OCI-LY1 (cell line): Measurements from ENCODE around the gene NCAPG.
"Not testable (repeated sequence)": the region's sequence is repeated elsewhere in the genome, so short reads cannot be mapped to it uniquely, and the experiment has no call there.

Experiments
- H2AFZ ChIP-seq: fragments of 200-600 bp; sonication (generic), shearing (Covaris generic); 2 replicates; pipeline ENCODE4 v1.6.0; 2014; ENCODE audit warnings: antibody characterized with exemption, mild to moderate bottlenecking, low read length
- H3F3A ChIP-seq: fragments of 200-600 bp; sonication (generic), shearing (Covaris generic); 2 replicates; pipeline ENCODE4 v1.6.0; 2014; ENCODE audit warnings: mild to moderate bottlenecking, antibody characterized with exemption, low read length, moderate library complexity; ENCODE audit not compliant: insufficient read depth
- H3K27ac ChIP-seq: fragments of 200-600 bp; sonication (generic); 2 replicates; pipeline ENCODE4 v1.5.1; 2014; ENCODE audit warnings: low read length, mixed run types, mild to moderate bottlenecking, low read depth; ENCODE audit not compliant: poor library complexity, severe bottlenecking
- H3K27me3 ChIP-seq: fragments of 200-600 bp; sonication (generic); 2 replicates; pipeline ENCODE4 v1.6.0; 2014; ENCODE audit warnings: antibody characterized with exemption, mild to moderate bottlenecking, low read length, moderate library complexity; ENCODE audit not compliant: insufficient read depth
- H3K36me3 ChIP-seq: fragments of 200-600 bp; sonication (generic); 2 replicates; pipeline ENCODE4 v1.6.1; 2014; ENCODE audit warnings: mild to moderate bottlenecking, antibody characterized with exemption, low read length, moderate library complexity, mixed read lengths; ENCODE audit not compliant: insufficient read depth
- H3K4me1 ChIP-seq: fragments of 200-600 bp; sonication (generic); 2 replicates; pipeline ENCODE4 v1.5.1; 2014; ENCODE audit warnings: mild to moderate bottlenecking, low read length, moderate library complexity; ENCODE audit not compliant: insufficient read depth, severe bottlenecking
- H3K4me2 ChIP-seq: fragments of 200-600 bp; sonication (generic), shearing (Covaris generic); 2 replicates; pipeline ENCODE4 v1.6.1; 2014; ENCODE audit warnings: low read length
- H3K4me3 ChIP-seq: fragments of 200-600 bp; sonication (generic); 2 replicates; pipeline ENCODE4 v1.5.1; 2014; ENCODE audit warnings: low read length, low read depth, mild to moderate bottlenecking, mixed read lengths; ENCODE audit not compliant: poor library complexity, severe bottlenecking
- H3K79me2 ChIP-seq: fragments of 200-600 bp; shearing (Covaris generic); 2 replicates; pipeline ENCODE4 v1.6.1; 2016; ENCODE audit warnings: mixed run types, low read length, mixed read lengths; ENCODE audit not compliant: insufficient read depth
- H3K9ac ChIP-seq: fragments of 200-600 bp; sonication (generic), shearing (Covaris generic); 2 replicates; pipeline ENCODE4 v1.6.1; 2014; ENCODE audit warnings: mild to moderate bottlenecking, low read length, mixed read lengths
- H3K9me2 ChIP-seq: fragments of 200-600 bp; sonication (generic), shearing (Covaris generic); 2 replicates; pipeline ENCODE4 v1.6.1; 2014; ENCODE audit warnings: low read depth, mild to moderate bottlenecking, low read length, mixed read lengths
- H3K9me3 ChIP-seq: fragments of 200-600 bp; shearing (Covaris generic); 2 replicates; pipeline ENCODE4 v1.6.1; 2014; ENCODE audit warnings: low read length, mixed read lengths
- H4K20me1 ChIP-seq: fragments of 200-600 bp; sonication (generic), shearing (Covaris generic); 2 replicates; pipeline ENCODE4 v1.6.0; 2016; ENCODE audit warnings: mild to moderate bottlenecking, low read length; ENCODE audit not compliant: insufficient read depth
- CTCF ChIP-seq: fragments of 200-600 bp; sonication (generic), shearing (Covaris generic); IDR thresholded peaks from 2 replicates; pipeline ENCODE4 v1.5.1; 2017; ENCODE audit warnings: mild to moderate bottlenecking, antibody characterized with exemption, low read length, moderate library complexity, mixed read lengths
- EZH2 ChIP-seq: fragments of 200-600 bp; sonication (generic), shearing (Covaris generic); IDR thresholded peaks from 2 replicates; pipeline ENCODE4 v1.8.0; 2017; ENCODE audit warnings: borderline replicate concordance, mixed run types, mild to moderate bottlenecking, antibody characterized with exemption, low read length, moderate library complexity, mixed read lengths

Gene NCAPG

DNA sequence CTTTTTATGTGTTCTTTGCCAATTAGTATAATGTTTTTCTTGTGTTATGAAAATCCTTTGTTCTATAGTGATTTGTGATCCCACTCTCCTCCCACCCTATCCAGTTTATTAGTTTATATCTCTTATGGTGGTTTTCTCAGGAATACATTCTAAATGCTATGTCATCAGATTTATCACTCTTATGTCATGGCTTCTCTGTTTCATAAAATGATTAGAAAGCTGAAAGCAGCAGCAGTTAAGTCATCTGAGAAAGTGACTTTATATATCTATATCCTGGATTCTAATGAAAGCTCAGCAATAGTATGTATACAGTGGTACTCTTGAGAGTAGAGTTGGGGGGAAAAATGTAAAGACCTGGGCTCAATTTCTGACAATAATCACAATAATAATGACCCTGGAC is 41.2 kb downstream of the NCAPG start:
- Histone ChIP-seq H4K20me1 (no peaks in the 10 kb centered on the region), H3K36me3 (no peaks in the 10 kb centered on the region), H3K9me2 (no peaks in the 10 kb centered on the region), H3K9ac (no peak overlapping the region), H2AFZ (no peak overlapping the region), H3K27me3 (no peaks in the 10 kb centered on the region), H3K4me1 (no peaks in the 10 kb centered on the region), H3K27ac (no peak overlapping the region), H3K4me3 (no peak overlapping the region), H3K79me2 (no peaks in the 10 kb centered on the region), H3K4me2 (no peak overlapping the region), H3F3A (no peaks in the 10 kb centered on the region), H3K9me3 (no peaks in the 10 kb centered on the region)
- TF ChIP-seq EZH2 (no peak), CTCF (no peak)

DNA sequence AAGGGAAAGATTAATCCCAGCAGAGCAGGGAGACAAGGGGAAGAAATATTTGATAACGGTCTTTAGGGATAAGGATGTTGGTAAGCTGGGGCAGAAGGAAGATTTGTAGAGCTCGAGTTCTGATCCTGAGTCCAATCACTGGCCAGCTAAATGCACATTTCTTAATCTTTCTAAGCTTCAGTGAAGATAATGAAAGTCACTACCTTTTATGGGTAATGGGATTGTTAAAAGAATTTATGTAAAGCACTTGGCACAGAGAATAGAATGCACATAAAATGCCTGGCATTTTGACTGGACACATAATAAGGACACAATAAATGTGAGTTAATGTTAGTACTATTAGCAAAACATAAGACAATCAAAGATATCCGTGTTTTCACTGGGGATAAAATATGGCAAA is 43.3 kb downstream of the NCAPG start:
- Histone ChIP-seq H3K4me2 (no peak overlapping the region), H2AFZ (no peak overlapping the region), H3F3A (no peaks in the 10 kb centered on the region)

GRCh38 chr4:17859793-17860406 is 49.1 kb downstream of the NCAPG start:
- H3K4me1 ChIP-seq = no peaks in the 10 kb centered on the region
- no peaks in the 10 kb centered on the region for H3K79me2 ChIP-seq
- TF ChIP-seq EZH2 = no peak
- TF ChIP-seq CTCF = no peak
- H3K27ac ChIP-seq = no peak overlapping the region
- no peak overlapping the region for H3K9ac ChIP-seq
- H2AFZ ChIP-seq = no peak overlapping the region
- H3K4me3 ChIP-seq = no peak overlapping the region
- no peaks in the 10 kb centered on the region for H3F3A ChIP-seq
- no peak overlapping the region for H3K4me2 ChIP-seq
- no peaks in the 10 kb centered on the region for H3K27me3 ChIP-seq
- H3K36me3 ChIP-seq = no peaks in the 10 kb centered on the region
- H4K20me1 ChIP-seq = no peaks in the 10 kb centered on the region
- no peaks in the 10 kb centered on the region for H3K9me3 ChIP-seq
- no peaks in the 10 kb centered on the region for H3K9me2 ChIP-seq

More for the DNA sequence above, 43.3 kb downstream of the NCAPG start:
- Histone ChIP-seq H4K20me1 (no peaks in the 10 kb centered on the region), H3K4me3 (no peak overlapping the region), H3K9me3 (no peaks in the 10 kb centered on the region), H3K9ac (no peak overlapping the region), H3K79me2 (no peaks in the 10 kb centered on the region), H3K4me1 (no peaks in the 10 kb centered on the region), H3K9me2 (no peaks in the 10 kb centered on the region), H3K27me3 (no peaks in the 10 kb centered on the region), H3K36me3 (no peaks in the 10 kb centered on the region), H3K27ac (no peak overlapping the region)
- TF ChIP-seq CTCF (no peak), EZH2 (no peak)

DNA sequence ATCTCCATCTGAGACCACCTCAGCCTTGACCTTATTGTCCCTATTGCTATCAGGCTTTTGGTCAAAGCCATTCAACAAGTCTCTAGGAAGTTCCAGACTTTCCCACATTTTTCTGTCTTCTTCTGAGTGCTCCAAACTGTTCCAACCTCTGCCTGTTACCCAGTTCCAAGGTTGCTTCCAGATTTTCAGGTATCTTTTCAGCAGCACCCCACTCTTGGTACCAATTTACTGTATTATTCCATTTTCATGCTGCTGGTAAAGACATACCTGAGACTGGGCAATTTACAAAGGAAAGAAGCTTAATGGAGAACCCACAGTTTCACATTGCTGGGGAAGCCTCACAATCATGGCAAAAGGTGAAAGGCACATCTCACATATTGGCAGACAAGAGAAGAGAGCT is 51.1 kb downstream of the NCAPG start:
- not testable (repeated sequence) for H2AFZ ChIP-seq

More for the DNA sequence above, 51.1 kb downstream of the NCAPG start:
- not testable (repeated sequence) for H3K79me2 ChIP-seq, H3K36me3 ChIP-seq, H3K27ac ChIP-seq, H3K9me3 ChIP-seq, H3K9ac ChIP-seq, H3F3A ChIP-seq, H4K20me1 ChIP-seq, H3K27me3 ChIP-seq, H3K9me2 ChIP-seq, H3K4me3 ChIP-seq, H3K4me1 ChIP-seq, H3K4me2 ChIP-seq
